ENCODE measurements around the gene LRFN5. TPM values are rescaled to one million over a fixed set of nuclear protein-coding genes. Genes with fewer than 3 reads are reported as not detected.

LRFN5 gene
- total and polyA plus RNA-seq, 7 donors: under 0.01 to 13.7 (median 5.4) TPM; not detected in 1

- Histone ChIP-seq H3K36me3 (no peaks in the 10 kb centered on the region), H3K27ac (no peak overlapping the region), H3K9me3 (no peaks in the 10 kb centered on the region), H3K4me1 (peaks cover 0 to 10% (median 5%) of the 10 kb centered on the region in 4 donors), H3K27me3 (no peaks in the 10 kb centered on the region), H3K4me3 (no peak overlapping the region)
- WGBS, 2 donors: 75 to 83% methylated on average over 6 of the region's 6 CpGs
- TF ChIP-seq POLR2A (IDR thresholded peaks at IDR 0.05) (no peak), EP300 (IDR thresholded peaks at IDR 0.05) (no peak), POLR2AphosphoS5 (IDR thresholded peaks at IDR 0.05) (no peak), CTCF (IDR thresholded peaks at IDR 0.05) (no peak)
- no peak for DNase-seq
- intact Hi-C loops (cut with DNase I): no loop called here
These were observed 179.0 kb downstream of the LRFN5 start for GRCh38 chr14:41785696-41786095.

- intact Hi-C loops (cut with DNase I): no loop called here
- no peak for DNase-seq
- Histone ChIP-seq H3K27ac (no peak overlapping the region), H3K36me3 (no peaks in the 10 kb centered on the region), H3K9me3 (no peaks in the 10 kb centered on the region), H3K27me3 (no peaks in the 10 kb centered on the region), H3K4me1 (no peaks in the 10 kb centered on the region), H3K4me3 (no peak overlapping the region)
- 63 to 77% methylated on average over 1 of the region's 1 CpG for WGBS, 2 donors
- no peak for TF ChIP-seq EP300 (IDR thresholded peaks at IDR 0.05)
These were observed 193.1 kb downstream of the LRFN5 start for GRCh38 chr14:41799817-41800216.

GRCh38 chr14:41805633-41806032 lies 199.0 kb downstream of the LRFN5 start:
- Histone ChIP-seq H3K27ac (no peak overlapping the region), H3K27me3 (no peaks in the 10 kb centered on the region), H3K9me3 (no peaks in the 10 kb centered on the region), H3K4me3 (no peak overlapping the region), H3K4me1 (no peaks in the 10 kb centered on the region), H3K36me3 (no peaks in the 10 kb centered on the region)
- intact Hi-C loops (cut with DNase I): no loop called here
- WGBS, 2 donors: 69 to 77% methylated on average over 5 of the region's 5 CpGs
- TF ChIP-seq EP300 (IDR thresholded peaks at IDR 0.05) (no peak), POLR2AphosphoS5 (IDR thresholded peaks at IDR 0.05) (no peak), CTCF (IDR thresholded peaks at IDR 0.05) (no peak)
- no peak for DNase-seq

GRCh38 chr14:41806366-41806975 lies 199.8 kb downstream of the LRFN5 start:
- no peaks in the 10 kb centered on the region for H3K4me1 ChIP-seq
- H3K36me3 ChIP-seq: no peaks in the 10 kb centered on the region
- intact Hi-C loops (cut with DNase I): no loop called here
- no peak overlapping the region for H3K27ac ChIP-seq
- no peak overlapping the region for H3K4me3 ChIP-seq
- no peaks in the 10 kb centered on the region for H3K27me3 ChIP-seq
- no peak for DNase-seq
- no peak for TF ChIP-seq POLR2AphosphoS5 (IDR thresholded peaks at IDR 0.05)
- no peak for TF ChIP-seq EP300 (IDR thresholded peaks at IDR 0.05)
- TF ChIP-seq POLR2A (IDR thresholded peaks at IDR 0.05): no peak
- no peak for TF ChIP-seq CTCF (IDR thresholded peaks at IDR 0.05)
- H3K9me3 ChIP-seq: no peaks in the 10 kb centered on the region
- 69 to 73% methylated on average over 5 of the region's 5 CpGs for WGBS, 2 donors

GRCh38 chr14:41810362-41810761 lies 203.7 kb downstream of the LRFN5 start:
- TF ChIP-seq POLR2A (IDR thresholded peaks at IDR 0.05): no peak
- TF ChIP-seq EP300 (IDR thresholded peaks at IDR 0.05): no peak
- TF ChIP-seq CTCF (IDR thresholded peaks at IDR 0.05): no peak
- TF ChIP-seq POLR2AphosphoS5 (IDR thresholded peaks at IDR 0.05): no peak
- H3K9me3 ChIP-seq: no peaks in the 10 kb centered on the region
- no peak for DNase-seq
- H3K4me1 ChIP-seq: no peaks in the 10 kb centered on the region
- intact Hi-C loops (cut with DNase I): no loop called here
- H3K36me3 ChIP-seq: no peaks in the 10 kb centered on the region
- H3K4me3 ChIP-seq: no peak overlapping the region
- 79 to 96% methylated on average over 1 of the region's 1 CpG for WGBS, 2 donors
- no peaks in the 10 kb centered on the region for H3K27me3 ChIP-seq
- H3K27ac ChIP-seq: no peak overlapping the region
